DOHH2 (cell line): ENCODE results near the gene PPT2.

ENCODE experiments used
- H3F3A ChIP-seq: fragments of 200-600 bp; sonication (generic), shearing (Covaris generic); 2 replicates; pipeline ENCODE4 v1.6.0; 2016; ENCODE audit warnings: antibody characterized with exemption, mild to moderate bottlenecking; ENCODE audit not compliant: control insufficient read depth, insufficient read depth
- H3K27ac ChIP-seq: fragments of 200-600 bp; sonication (generic); 2 replicates; pipeline ENCODE4 v1.5.1; 2014; ENCODE audit warnings: low read depth, mild to moderate bottlenecking, low read length, moderate library complexity
- H3K27me3 ChIP-seq: fragments of 200-600 bp; sonication (generic); 2 replicates; pipeline ENCODE4 v1.6.1; 2014; ENCODE audit warnings: mild to moderate bottlenecking, low read length, mixed read lengths; ENCODE audit not compliant: control insufficient read depth
- H3K36me3 ChIP-seq: fragments of 200-600 bp; sonication (generic); 2 replicates; pipeline ENCODE4 v1.6.1; 2014; ENCODE audit warnings: mild to moderate bottlenecking, low read length, moderate library complexity, mixed read lengths; ENCODE audit not compliant: control insufficient read depth
- H3K4me1 ChIP-seq: fragments of 200-600 bp; sonication (generic); 2 replicates; pipeline ENCODE4 v1.6.1; 2014; ENCODE audit warnings: mild to moderate bottlenecking, low read length, mixed read lengths; ENCODE audit not compliant: control insufficient read depth
- H3K4me2 ChIP-seq: fragments of 200-600 bp; sonication (generic); 2 replicates; pipeline ENCODE4 v1.6.0; 2014; ENCODE audit warnings: mild to moderate bottlenecking, low read length, moderate library complexity
- H3K4me3 ChIP-seq: fragments of 200-600 bp; sonication (generic); 2 replicates; pipeline ENCODE4 v1.5.1; 2014; ENCODE audit warnings: mild to moderate bottlenecking, low read length, mixed read lengths
- H3K79me2 ChIP-seq: fragments of 200-600 bp; sonication (generic); 2 replicates; pipeline ENCODE4 v1.6.1; 2014; ENCODE audit warnings: mild to moderate bottlenecking, low read length, mixed read lengths; ENCODE audit not compliant: control insufficient read depth
- H3K9me2 ChIP-seq: fragments of 200-600 bp; sonication (generic); replicated peaks from 2 replicates; pipeline ENCODE4 v1.6.1; 2014; ENCODE audit warnings: mild to moderate bottlenecking, low read length, mixed read lengths; ENCODE audit not compliant: control insufficient read depth
- H3K9me3 ChIP-seq: fragments of 200-600 bp; sonication (generic); 2 replicates; pipeline ENCODE4 v1.6.1; 2014; ENCODE audit warnings: antibody characterized with exemption, low read length, mixed read lengths; ENCODE audit not compliant: control insufficient read depth, insufficient read depth
- H4K20me1 ChIP-seq: fragments of 200-600 bp; sonication (generic); 2 replicates; pipeline ENCODE4 v1.6.0; 2014; ENCODE audit warnings: low read depth, mild to moderate bottlenecking, antibody characterized with exemption, low read length, moderate library complexity; ENCODE audit not compliant: control insufficient read depth, insufficient read depth
- CTCF ChIP-seq: fragments of 200-600 bp; sonication (generic); IDR thresholded peaks from one replicate; pipeline ENCODE4 v1.5.1; 2014; ENCODE audit warnings: antibody characterized with exemption, mild to moderate bottlenecking, low read depth, low read length; ENCODE audit not compliant: poor library complexity, severe bottlenecking
- EZH2phosphoT487 ChIP-seq: fragments of 200-600 bp; sonication (generic); IDR thresholded peaks from 2 replicates; pipeline ENCODE4 v1.6.1; 2017; ENCODE audit warnings: borderline replicate concordance, mild to moderate bottlenecking, antibody characterized with exemption, low read length, moderate library complexity, mixed read lengths

Gene PPT2

GRCh38 chr6:32163559-32164258 is 9.8 kb downstream of the PPT2 start:
- H3K9me2 ChIP-seq = no peaks in the 10 kb centered on the region
- H3K4me3 ChIP-seq = no peak overlapping the region
- H3F3A ChIP-seq = no peaks in the 10 kb centered on the region
- TF ChIP-seq CTCF = no peak
- TF ChIP-seq EZH2phosphoT487 = no peak
- H3K4me1 ChIP-seq = peaks cover 10% of the 10 kb centered on the region
- H3K4me2 ChIP-seq = no peak overlapping the region
- no peaks in the 10 kb centered on the region for H3K9me3 ChIP-seq
- no peak overlapping the region for H3K27ac ChIP-seq
- H4K20me1 ChIP-seq = no peaks in the 10 kb centered on the region
- no peaks in the 10 kb centered on the region for H3K27me3 ChIP-seq
- no peaks in the 10 kb centered on the region for H3K79me2 ChIP-seq
- H3K36me3 ChIP-seq = peaks cover 28% of the 10 kb centered on the region

DNA sequence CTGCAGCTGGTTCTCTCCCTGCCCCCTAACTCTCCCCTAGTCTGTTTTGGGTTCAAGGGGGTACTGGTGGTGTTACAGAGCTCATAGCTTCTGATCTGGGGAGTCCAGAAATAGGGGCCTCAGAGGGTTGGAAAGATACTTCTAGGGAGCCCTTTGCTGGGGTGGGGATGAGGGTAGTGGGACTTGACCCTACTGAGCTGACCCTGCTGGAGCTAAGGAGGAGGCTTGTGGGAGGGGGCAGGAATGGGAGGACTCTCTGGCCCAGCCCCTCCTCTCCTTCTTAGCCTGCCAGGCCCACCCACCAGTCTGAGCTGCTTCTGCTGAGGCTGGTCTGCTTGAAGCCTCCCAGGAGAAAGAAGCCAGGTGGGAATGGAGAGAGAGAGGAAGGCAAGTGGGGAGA is 10.4 kb downstream of the PPT2 start, which contains the start of gene EGFL8:
Gene EGFL8 (plus strand): TSS at position 301 of the 400 bp plus-strand sequence. CDS start 1,571 bp downstream, outside the sequence.
- Histone ChIP-seq H3K4me2 (no peak within 1 kb of the TSS), H3K4me3 (no peak within 1 kb of the TSS), H3K27ac (no peak within 1 kb of the TSS), H3K79me2 (no peaks in the 10 kb centered on the region), H4K20me1 (no peaks in the 10 kb centered on the region), H3K9me2 (no peaks in the 10 kb centered on the region), H3F3A (no peaks in the 10 kb centered on the region), H3K4me1 (peaks cover 10% of the 10 kb centered on the region), H3K27me3 (no peaks in the 10 kb centered on the region), H3K9me3 (no peaks in the 10 kb centered on the region), H3K36me3 (peaks cover 32% of the 10 kb centered on the region)
- TF ChIP-seq CTCF (no peak), EZH2phosphoT487 (no peak)

GRCh38 chr6:32166411-32167061 is 12.6 kb downstream of the PPT2 start:
- Histone ChIP-seq H3K36me3 (peaks cover 48% of the 10 kb centered on the region), H3K27ac (no peak overlapping the region), H3K4me2 (no peak overlapping the region), H3F3A (no peaks in the 10 kb centered on the region), H3K9me3 (no peaks in the 10 kb centered on the region), H3K4me3 (no peak overlapping the region), H4K20me1 (no peaks in the 10 kb centered on the region), H3K79me2 (no peaks in the 10 kb centered on the region), H3K27me3 (no peaks in the 10 kb centered on the region), H3K4me1 (peaks cover 10% of the 10 kb centered on the region), H3K9me2 (no peaks in the 10 kb centered on the region)
- peak; percentile 26 for TF ChIP-seq CTCF
- TF ChIP-seq EZH2phosphoT487 = no peak
